A549 (cell line): ENCODE measurements around the gene KCNQ1. TPM values are rescaled to one million over a fixed set of nuclear protein-coding genes. Genes with fewer than 3 reads are reported as not detected.

Experiments
- ATAC-seq, 2 experiments: fragments of 200-7000 bp in 1 of 2; fragments of >200 bp in 1 of 2; cut with Nextera tagmentation in 1 of 2; cut with Tn5 transposase in 1 of 2; 3 replicates each; pipeline versions ENCODE4 v1.8.0 to v1.9.1; 2018 to 2020; ENCODE audit warnings: mild to moderate bottlenecking in 1 of 2, moderate library complexity in 1 of 2
- CTCF ChIA-PET: fragments of 300-600 bp; sonication (Branson Sonifier 250); formaldehyde crosslinking; extraction: SDS; loops from one replicate; lab custom pipeline; 2021; ENCODE audit warnings: antibody characterized with exemption, inconsistent platforms; lab: Yijun Ruan, JAX
- POLR2A ChIA-PET: fragments of 350-600 bp; formaldehyde crosslinking; extraction: SDS; loops from one replicate; lab custom pipeline; 2021; ENCODE audit warnings: antibody characterized with exemption, inconsistent platforms; lab: Yijun Ruan, JAX
- DNase-seq, 2 experiments: peaks; one replicate each; pipeline versions ENCODE4 v3.0.0 to v3.0.0-alpha.2; 2011 to 2016; ENCODE audit warnings: low read depth in 1 of 2, low spot score in 1 of 2
- FAIRE-seq: peaks from 2 replicates; lab custom pipeline; 2011; peaks lifted over from hg19 to GRCh38; lab: Jason Lieb, UNC
- H3K27ac ChIP-seq, 2 experiments: fragments of >200 bp; sonication (Bioruptor Twin); formaldehyde crosslinking; 3 replicates each; pipeline ENCODE4 v1.5.1; 2016 to 2017
- H3K4me1 ChIP-seq: fragments of >200 bp; sonication (Bioruptor Twin); formaldehyde crosslinking; 3 replicates; pipeline ENCODE4 v1.6.1; 2016
- H3K4me2 ChIP-seq: fragments of >200 bp; sonication (Bioruptor Twin); formaldehyde crosslinking; 3 replicates; pipeline ENCODE4 v1.6.1; 2016
- H3K4me3 ChIP-seq: fragments of >200 bp; sonication (Bioruptor Twin); formaldehyde crosslinking; 3 replicates; pipeline ENCODE4 v1.5.1; 2016
- H3K9me3 ChIP-seq: fragments of >200 bp; sonication (Bioruptor Twin); formaldehyde crosslinking; 3 replicates; pipeline ENCODE4 v1.6.1; 2016
- CBX8 ChIP-seq: fragments of 200-600 bp; sonication (generic); IDR thresholded peaks from 2 replicates; pipeline ENCODE4 v1.6.1; 2016
- CEBPB ChIP-seq, 2 experiments: fragments of >200 bp in 1 of 2; sonication (Bioruptor Twin) in 1 of 2; formaldehyde crosslinking in 1 of 2; IDR thresholded peaks; 2 replicates each; pipeline ENCODE4 v1.6.1; 2012 to 2016
- E2F6 ChIP-seq: IDR thresholded peaks from 2 replicates; pipeline ENCODE4 v1.6.1; 2012; ENCODE audit warnings: low read depth, borderline replicate concordance
- ESRRA ChIP-seq: fragments of 150-350 bp; IDR thresholded peaks from 2 replicates; pipeline ENCODE4 v1.6.1; 2014; ENCODE audit warnings: mild to moderate bottlenecking, low read length, borderline replicate concordance
- GATA3 ChIP-seq: IDR thresholded peaks from 2 replicates; pipeline ENCODE4 v1.6.1; 2012; ENCODE audit warnings: borderline replicate concordance
- HES2 ChIP-seq: fragments of >200 bp; sonication (Bioruptor Twin); formaldehyde crosslinking; IDR thresholded peaks from 2 replicates; pipeline ENCODE4 v1.6.1; 2016
- HEYL ChIP-seq: fragments of 250-450 bp; sonication (Bioruptor Pico); IDR thresholded peaks from 2 replicates; pipeline ENCODE4 v1.8.0; 2021; ENCODE audit warnings: mild to moderate bottlenecking, moderate library complexity
- HOXA7 ChIP-seq: fragments of 250-450 bp; sonication (Bioruptor Pico); IDR thresholded peaks from 2 replicates; pipeline ENCODE4 v1.5.0; 2020; ENCODE audit warnings: mild to moderate bottlenecking, moderate library complexity
- JUNB ChIP-seq: fragments of >200 bp; sonication (Bioruptor Twin); formaldehyde crosslinking; IDR thresholded peaks from 2 replicates; pipeline ENCODE4 v1.6.1; 2016
- MAFK ChIP-seq: fragments of 450-650 bp; IDR thresholded peaks from 2 replicates; pipeline ENCODE4 v1.6.1; 2014; ENCODE audit not compliant: partially characterized antibody
- PBX3 ChIP-seq: IDR thresholded peaks from 2 replicates; pipeline ENCODE4 v1.6.1; 2012
- POLR2A ChIP-seq: IDR thresholded peaks from 2 replicates; pipeline ENCODE4 v1.6.1; 2012; ENCODE audit warnings: mild to moderate bottlenecking, low read length
- POLR2AphosphoS2 ChIP-seq: conservative IDR thresholded peaks from 2 replicates; pipeline ENCODE4 v1.6.1; 2012; ENCODE audit warnings: low read length, improper control_type of control experiment, inconsistent platforms
- RAD21 ChIP-seq, 2 experiments: fragments of >200 bp in 1 of 2; sonication (Bioruptor Twin) in 1 of 2; formaldehyde crosslinking in 1 of 2; IDR thresholded peaks in 1 of 2; conservative IDR thresholded peaks in 1 of 2; 2 replicates in 1 of 2; 3 replicates in 1 of 2; pipeline ENCODE4 v1.6.1; 2012 to 2018; ENCODE audit warnings: inconsistent platforms in 1 of 2
- RARB ChIP-seq: fragments of 250-450 bp; sonication (Bioruptor Pico); IDR thresholded peaks from 2 replicates; pipeline ENCODE4 v1.8.0; 2021; ENCODE audit warnings: mild to moderate bottlenecking, moderate library complexity
- RCOR1 ChIP-seq: fragments of 150-350 bp; IDR thresholded peaks from 2 replicates; pipeline ENCODE4 v1.6.1; 2014; ENCODE audit warnings: antibody characterized with exemption, low read length, low read depth
- REST ChIP-seq: fragments of 200-600 bp; sonication (generic); IDR thresholded peaks from 2 replicates; pipeline ENCODE4 v1.6.1; 2016; ENCODE audit warnings: antibody characterized with exemption, mild to moderate bottlenecking, moderate library complexity
- RFX5 ChIP-seq: fragments of 450-650 bp; IDR thresholded peaks from 2 replicates; pipeline ENCODE4 v1.7.1; 2014; ENCODE audit warnings: antibody characterized with exemption, mild to moderate bottlenecking, moderate library complexity
- ZC3H11A ChIP-seq: fragments of 450-650 bp; IDR thresholded peaks from 2 replicates; pipeline ENCODE4 v1.6.1; 2014; ENCODE audit warnings: antibody characterized with exemption, mild to moderate bottlenecking
- ZFP36 ChIP-seq: fragments of 450-650 bp; IDR thresholded peaks from 2 replicates; pipeline ENCODE4 v1.6.1; 2014; ENCODE audit warnings: borderline replicate concordance; ENCODE audit not compliant: partially characterized antibody
- WGBS: methylation state at CpG from one replicate; pipeline ENCODE4 v1.1.6; 2017; ENCODE audit errors: missing lambda C conversion rate; 5-methylcytosine and 5-hydroxymethylcytosine counted together
- polyA plus RNA-seq, 4 experiments: library from polyadenylated mRNA; depleted of rRNA in 3 of 4; stranded (reverse); fragments of >200 nt; fragmentation: RNase III in 1 of 4; extraction: RNeasy Plus Mini Kit Qiagen cat#74134 plus additional on column Dnase treatment in 1 of 4; gene quantifications; 2 replicates in 3 of 4; 3 replicates in 1 of 4; pipeline ENCODE4 v1.2.3, GENCODE V29; 2011 to 2017

The KCNQ1 gene
- polyA plus RNA-seq, 2 of the 4 experiments (the other 2 are of a cell fraction), result 0.14 to 0.17 TPM

GRCh38 chr11:2881981-2882375, 437.2 kb downstream of the KCNQ1 start:
- ATAC-seq, result no peak
- no peaks in the 10 kb centered on the region for H3K9me3 ChIP-seq
- no peak for DNase-seq
- FAIRE-seq, result no peak
- H3K4me1 ChIP-seq, result peaks cover 5% of the 10 kb centered on the region; the same call in 1 of the 3 replicates
- H3K4me3 ChIP-seq, result no peak overlapping the region
- TF ChIP-seq ESRRA (no peak), HES2 (no peak), CEBPB (IDR thresholded peaks at IDR 0.05) (no peak), POLR2AphosphoS2 (no peak), RCOR1 (no peak), REST (no peak), E2F6 (no peak), ZFP36 (no peak), JUNB (no peak), PBX3 (no peak), RAD21 (conservative IDR thresholded peaks at IDR 0.05 in 1 of 2, IDR thresholded peaks at IDR 0.05 in 1 of 2) (no peak), HEYL (CRISPR knock-in tag) (no peak), POLR2A (no peak), CBX8 (no peak), GATA3 (no peak), MAFK (no peak), RFX5 (no peak), HOXA7 (no peak), RARB (CRISPR knock-in tag) (no peak), ZC3H11A (no peak)
- 82% methylated on average over 12 of the region's 12 CpGs for WGBS
- ChIA-PET POLR2A (interaction anchor here (1.4 kb wide), 1 partner anchor 47 kb away, joined by 3 read pairs; the partner anchor contains the start of gene PHLDA2), CTCF (interaction anchor here (3.2 to 21.2 kb wide), 2 partner anchors 11 to 348 kb away, joined by 16 to 1059 read pairs; no protein-coding TSS in a partner anchor)
- H3K27ac ChIP-seq, result no peak overlapping the region
- no peak overlapping the region for H3K4me2 ChIP-seq

- H3K9me3 ChIP-seq, result no peaks in the 10 kb centered on the region
- H3K4me1 ChIP-seq, result peaks cover 5% of the 10 kb centered on the region; the same call in 1 of the 3 replicates
- no peak overlapping the region for H3K4me2 ChIP-seq
- DNase-seq (no peak), FAIRE-seq (no peak), ATAC-seq (no peak)
- ChIA-PET POLR2A (no interaction called here), CTCF (interaction anchor here (3.2 to 21.2 kb wide), 2 partner anchors 10 to 349 kb away, joined by 16 to 1059 read pairs; no protein-coding TSS in a partner anchor)
- WGBS, result 62% methylated on average over 9 of the region's 11 CpGs
- H3K4me3 ChIP-seq, result no peak overlapping the region
- H3K27ac ChIP-seq, result no peak overlapping the region
- no peak for TF ChIP-seq POLR2AphosphoS2
Observed at GRCh38 chr11:2882396-2883110, 437.7 kb downstream of the KCNQ1 start.
